B cell (primary cell): Measurements from ENCODE around the gene SMPD3.

Source experiments
- CTCF ChIP-seq: fragments of 200-600 bp; IDR thresholded peaks from one replicate; pipeline ENCODE4 v1.8.0; 2022; ENCODE audit warnings: antibody characterized with exemption, mild to moderate bottlenecking
- EZH2 ChIP-seq: IDR thresholded peaks from 2 replicates; pipeline ENCODE4 v1.6.1; 2012; ENCODE audit warnings: borderline replicate concordance, low read depth, mild to moderate bottlenecking, moderate library complexity, low read length; ENCODE audit not compliant: insufficient read depth, poor library complexity, severe bottlenecking

DNA sequence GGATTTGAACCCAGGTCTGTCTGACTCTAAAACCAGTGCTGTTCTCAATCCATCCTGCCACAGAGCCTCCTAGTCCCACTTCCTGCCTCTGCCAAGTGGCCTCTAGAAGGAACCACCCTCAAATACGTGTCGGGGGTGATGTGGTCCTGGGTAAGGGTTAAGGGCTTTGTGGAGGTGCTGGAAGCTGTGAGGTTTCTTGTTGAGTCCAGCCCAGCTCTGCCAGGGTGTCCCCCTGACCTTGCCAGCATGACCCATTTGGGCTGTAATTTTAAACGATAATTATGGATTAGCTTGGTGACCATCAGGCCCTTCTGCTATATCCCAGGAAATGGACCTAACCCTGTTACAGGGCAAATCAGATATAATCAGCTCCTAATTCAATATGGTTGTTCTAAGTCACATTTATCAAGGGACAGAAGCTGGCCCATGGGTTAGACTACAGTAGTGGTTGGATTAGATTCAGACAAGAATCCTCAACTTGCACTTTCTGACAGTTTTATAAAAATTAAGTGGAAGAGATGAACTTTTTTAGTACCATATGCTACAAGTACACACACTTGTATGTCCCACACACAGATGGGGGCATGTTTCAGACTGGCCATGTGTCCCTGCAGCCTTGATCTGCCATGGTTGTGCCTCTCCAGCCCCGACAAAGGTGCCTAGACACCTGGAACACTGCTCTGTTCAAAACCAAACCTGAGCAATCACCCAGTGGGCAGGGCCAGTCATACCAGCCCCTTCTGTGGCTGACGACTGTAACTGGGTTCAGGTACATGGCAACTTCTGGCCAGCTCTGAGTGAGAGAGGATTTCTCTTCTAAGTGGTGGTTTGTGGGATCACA lies 48.0 kb downstream of the SMPD3 start:
- TF ChIP-seq CTCF = no peak
- TF ChIP-seq EZH2 = no peak
